GM12878 (cell line): Measurements from ENCODE around the gene MAGIX. TPM values are rescaled to one million over a fixed set of nuclear protein-coding genes. Genes with fewer than 3 reads are reported as not detected.

Source experiments
- BHLHE40 ChIP-seq, 2 experiments: fragments of 450-650 bp in 1 of 2; IDR thresholded peaks; 2 replicates each; pipeline ENCODE4 v1.6.1; 2011 to 2017; ENCODE audit warnings: low read depth in 2 of 2, borderline replicate concordance in 1 of 2, improper control_type of control experiment in 1 of 2, low read length in 1 of 2, mild to moderate bottlenecking in 1 of 2
- CREM ChIP-seq: IDR thresholded peaks from 2 replicates; pipeline ENCODE4 v1.6.1; 2014; ENCODE audit warnings: antibody characterized with exemption, low read depth
- FOXK2 ChIP-seq: fragments of 450-650 bp; IDR thresholded peaks from 2 replicates; pipeline ENCODE4 v1.6.1; 2017; ENCODE audit warnings: mild to moderate bottlenecking, moderate library complexity
- FOXM1 ChIP-seq: IDR thresholded peaks from 2 replicates; pipeline ENCODE4 v1.6.1; 2012; ENCODE audit warnings: low read depth, mild to moderate bottlenecking, inconsistent platforms, low read length, moderate library complexity
- PBX3 ChIP-seq: IDR thresholded peaks from 2 replicates; pipeline ENCODE4 v1.6.1; 2011; ENCODE audit warnings: mild to moderate bottlenecking, low read depth, low read length, moderate library complexity; ENCODE audit not compliant: insufficient replicate concordance
- REST ChIP-seq: IDR thresholded peaks from 2 replicates; pipeline ENCODE4 v1.6.1; 2012; ENCODE audit warnings: mild to moderate bottlenecking, low read depth, low read length
- SMAD1 ChIP-seq: fragments of 450-650 bp; IDR thresholded peaks from 2 replicates; pipeline ENCODE4 v1.6.1; 2018; ENCODE audit warnings: mild to moderate bottlenecking, low read depth; ENCODE audit not compliant: partially characterized antibody
- polyA plus RNA-seq, 11 experiments: library from polyadenylated mRNA; depleted of rRNA in 4 of 11; unstranded in 6 of 11; stranded (reverse) in 5 of 11; fragments of >200 nt; fragmentation: Nextera tagmentation in 4 of 11; fragmentation: Illumina TruSeq in 1 of 11; extraction: Ambion mirVana in 4 of 11; extraction: Trizol in 1 of 11; gene quantifications; 1 replicate in 1 of 11; 2 replicates in 10 of 11; pipeline versions ENCODE4 v1.2.1 to v1.2.3, GENCODE V29; 2011 to 2016; ENCODE audit warnings: inconsistent platforms in 2 of 11, missing spikeins in 2 of 11, low read depth in 1 of 11
- total RNA-seq, 4 experiments: library from RNA; depleted of rRNA in 3 of 4; stranded (reverse); fragments of >200 nt in 3 of 4; fragmentation: Illumina TruSeq in 1 of 4; extraction: Trizol in 1 of 4; gene quantifications; 2 replicates each; pipeline versions ENCODE4 v1.2.1 to v1.2.3, GENCODE V29; 2013 to 2021
- TF ChIP-seq, protein P1 (sequence below): fragments of 450-650 bp; IDR thresholded peaks from 2 replicates; pipeline ENCODE4 v1.6.1; 2017; ENCODE audit warnings: mild to moderate bottlenecking, moderate library complexity
- TF ChIP-seq, protein P2 (sequence below): IDR thresholded peaks from 2 replicates; pipeline ENCODE4 v1.6.1; 2012; ENCODE audit warnings: low read length, inconsistent platforms
- TF ChIP-seq, protein P3 (sequence below): IDR thresholded peaks from 2 replicates; pipeline ENCODE4 v1.6.1; 2011; ENCODE audit warnings: low read depth, low read length, improper control_type of control experiment, borderline replicate concordance

The MAGIX gene
- total and polyA plus RNA-seq, 10 of the 15 experiments (the other 5 are each of a cell fraction or from before 2014, with no cell fraction given) = 0.03 to 2.5 (median 0.82) TPM

DNA sequence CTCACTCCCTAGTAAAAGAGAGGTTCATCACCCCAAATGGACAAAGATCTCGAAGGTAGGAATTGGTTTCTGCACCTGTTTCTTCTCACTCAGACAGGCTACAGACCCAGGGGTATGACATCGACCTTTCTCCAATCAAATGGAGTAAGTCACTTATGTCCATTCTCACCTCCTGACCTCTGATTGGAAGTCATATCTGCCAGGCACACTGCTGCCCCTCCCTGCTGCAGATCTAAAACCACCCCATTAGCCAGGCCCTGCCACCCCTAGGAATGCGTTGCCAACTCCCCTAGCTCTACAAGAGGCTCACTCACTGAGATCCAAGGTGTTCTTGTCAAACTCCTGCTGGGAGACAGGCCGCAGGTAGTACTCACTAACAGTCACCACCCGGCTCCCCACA, 45.8 kb upstream of the MAGIX start (continued):
- TF ChIP-seq PBX3 = no peak
- TF ChIP-seq BHLHE40 (IDR thresholded peaks at IDR 0.05; ENCODE audit: borderline replicate concordance in 1 of 2, low read depth in 2 of 2, low read length in 1 of 2) = no peak
- TF ChIP-seq SMAD1 = no peak
- no peak for TF ChIP-seq REST
- no peak for TF ChIP-seq FOXK2
- TF ChIP-seq, protein P1, sequence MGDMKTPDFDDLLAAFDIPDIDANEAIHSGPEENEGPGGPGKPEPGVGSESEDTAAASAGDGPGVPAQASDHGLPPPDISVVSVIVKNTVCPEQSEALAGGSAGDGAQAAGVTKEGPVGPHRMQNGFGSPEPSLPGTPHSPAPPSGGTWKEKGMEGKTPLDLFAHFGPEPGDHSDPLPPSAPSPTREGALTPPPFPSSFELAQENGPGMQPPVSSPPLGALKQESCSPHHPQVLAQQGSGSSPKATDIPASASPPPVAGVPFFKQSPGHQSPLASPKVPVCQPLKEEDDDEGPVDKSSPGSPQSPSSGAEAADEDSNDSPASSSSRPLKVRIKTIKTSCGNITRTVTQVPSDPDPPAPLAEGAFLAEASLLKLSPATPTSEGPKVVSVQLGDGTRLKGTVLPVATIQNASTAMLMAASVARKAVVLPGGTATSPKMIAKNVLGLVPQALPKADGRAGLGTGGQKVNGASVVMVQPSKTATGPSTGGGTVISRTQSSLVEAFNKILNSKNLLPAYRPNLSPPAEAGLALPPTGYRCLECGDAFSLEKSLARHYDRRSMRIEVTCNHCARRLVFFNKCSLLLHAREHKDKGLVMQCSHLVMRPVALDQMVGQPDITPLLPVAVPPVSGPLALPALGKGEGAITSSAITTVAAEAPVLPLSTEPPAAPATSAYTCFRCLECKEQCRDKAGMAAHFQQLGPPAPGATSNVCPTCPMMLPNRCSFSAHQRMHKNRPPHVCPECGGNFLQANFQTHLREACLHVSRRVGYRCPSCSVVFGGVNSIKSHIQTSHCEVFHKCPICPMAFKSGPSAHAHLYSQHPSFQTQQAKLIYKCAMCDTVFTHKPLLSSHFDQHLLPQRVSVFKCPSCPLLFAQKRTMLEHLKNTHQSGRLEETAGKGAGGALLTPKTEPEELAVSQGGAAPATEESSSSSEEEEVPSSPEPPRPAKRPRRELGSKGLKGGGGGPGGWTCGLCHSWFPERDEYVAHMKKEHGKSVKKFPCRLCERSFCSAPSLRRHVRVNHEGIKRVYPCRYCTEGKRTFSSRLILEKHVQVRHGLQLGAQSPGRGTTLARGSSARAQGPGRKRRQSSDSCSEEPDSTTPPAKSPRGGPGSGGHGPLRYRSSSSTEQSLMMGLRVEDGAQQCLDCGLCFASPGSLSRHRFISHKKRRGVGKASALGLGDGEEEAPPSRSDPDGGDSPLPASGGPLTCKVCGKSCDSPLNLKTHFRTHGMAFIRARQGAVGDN = no peak
- no peak for TF ChIP-seq FOXM1
- TF ChIP-seq, protein P2, sequence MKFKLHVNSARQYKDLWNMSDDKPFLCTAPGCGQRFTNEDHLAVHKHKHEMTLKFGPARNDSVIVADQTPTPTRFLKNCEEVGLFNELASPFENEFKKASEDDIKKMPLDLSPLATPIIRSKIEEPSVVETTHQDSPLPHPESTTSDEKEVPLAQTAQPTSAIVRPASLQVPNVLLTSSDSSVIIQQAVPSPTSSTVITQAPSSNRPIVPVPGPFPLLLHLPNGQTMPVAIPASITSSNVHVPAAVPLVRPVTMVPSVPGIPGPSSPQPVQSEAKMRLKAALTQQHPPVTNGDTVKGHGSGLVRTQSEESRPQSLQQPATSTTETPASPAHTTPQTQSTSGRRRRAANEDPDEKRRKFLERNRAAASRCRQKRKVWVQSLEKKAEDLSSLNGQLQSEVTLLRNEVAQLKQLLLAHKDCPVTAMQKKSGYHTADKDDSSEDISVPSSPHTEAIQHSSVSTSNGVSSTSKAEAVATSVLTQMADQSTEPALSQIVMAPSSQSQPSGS = no peak
- TF ChIP-seq CREM = no peak
- TF ChIP-seq, protein P3, sequence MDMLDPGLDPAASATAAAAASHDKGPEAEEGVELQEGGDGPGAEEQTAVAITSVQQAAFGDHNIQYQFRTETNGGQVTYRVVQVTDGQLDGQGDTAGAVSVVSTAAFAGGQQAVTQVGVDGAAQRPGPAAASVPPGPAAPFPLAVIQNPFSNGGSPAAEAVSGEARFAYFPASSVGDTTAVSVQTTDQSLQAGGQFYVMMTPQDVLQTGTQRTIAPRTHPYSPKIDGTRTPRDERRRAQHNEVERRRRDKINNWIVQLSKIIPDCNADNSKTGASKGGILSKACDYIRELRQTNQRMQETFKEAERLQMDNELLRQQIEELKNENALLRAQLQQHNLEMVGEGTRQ = no peak
